Keratinocyte (primary cell): Measurements from ENCODE around the gene RALGPS1. TPM values are rescaled to one million over a fixed set of nuclear protein-coding genes. Genes with fewer than 3 reads are reported as not detected.

Experiments
- DNase-seq: peaks from one replicate; pipeline ENCODE4 v3.0.0-alpha.2; 2011; ENCODE audit warnings: low read depth, missing footprints, low spot score
- FAIRE-seq: peaks from 2 replicates; lab custom pipeline; 2011; peaks lifted over from hg19 to GRCh38; lab: Jason Lieb, UNC
- H2AFZ ChIP-seq: 2 replicates; pipeline ENCODE4 v1.6.0; 2012; ENCODE audit warnings: low read length, control low read depth, inconsistent platforms; ENCODE audit not compliant: control insufficient read depth
- H3K27ac ChIP-seq: 2 replicates; pipeline ENCODE4 v1.5.1; 2011; ENCODE audit warnings: low read length; ENCODE audit not compliant: control insufficient read depth, insufficient read depth
- H3K27me3 ChIP-seq: 3 replicates; pipeline ENCODE4 v1.6.0; 2011; ENCODE audit warnings: low read length; ENCODE audit not compliant: control insufficient read depth, insufficient read depth; ENCODE audit errors: extremely low read depth
- H3K36me3 ChIP-seq, 2 experiments: 2 replicates in 1 of 2; 3 replicates in 1 of 2; pipeline ENCODE4 v1.5.1; 2011; ENCODE audit warnings: low read length in 2 of 2, mild to moderate bottlenecking in 1 of 2; ENCODE audit not compliant: control insufficient read depth in 2 of 2, insufficient read depth in 2 of 2; ENCODE audit errors: extremely low read depth in 1 of 2
- H3K4me1 ChIP-seq: 3 replicates; pipeline ENCODE4 v1.5.1; 2011; ENCODE audit warnings: low read length; ENCODE audit not compliant: control insufficient read depth, insufficient read depth; ENCODE audit errors: extremely low read depth
- H3K4me2 ChIP-seq: 3 replicates; pipeline ENCODE4 v1.6.0; 2011; ENCODE audit warnings: low read depth, low read length; ENCODE audit not compliant: control insufficient read depth, insufficient read depth; ENCODE audit errors: extremely low read depth
- H3K4me3 ChIP-seq, 3 experiments: fragments of 200-600 bp in 1 of 3; sonication (generic) in 1 of 3; 2 replicates in 2 of 3; 3 replicates in 1 of 3; pipeline ENCODE4 v1.5.1; 2011 to 2016; ENCODE audit warnings: low read length in 3 of 3, mild to moderate bottlenecking in 3 of 3, control low read depth in 2 of 3, inconsistent platforms in 1 of 3, low read depth in 1 of 3, mixed read lengths in 1 of 3, mixed run types in 1 of 3, moderate library complexity in 1 of 3; ENCODE audit not compliant: control insufficient read depth in 2 of 3, insufficient read depth in 2 of 3; ENCODE audit errors: extremely low read depth in 1 of 3
- H3K79me2 ChIP-seq: 2 replicates; pipeline ENCODE4 v1.6.0; 2012; ENCODE audit warnings: low read length; ENCODE audit not compliant: control insufficient read depth, insufficient read depth
- H3K9ac ChIP-seq: 3 replicates; pipeline ENCODE4 v1.6.0; 2011; ENCODE audit warnings: low read length; ENCODE audit not compliant: control insufficient read depth, insufficient read depth; ENCODE audit errors: extremely low read depth
- H3K9me1 ChIP-seq: 3 replicates; pipeline ENCODE4 v1.6.0; 2011; ENCODE audit warnings: low read length; ENCODE audit not compliant: control insufficient read depth, insufficient read depth; ENCODE audit errors: extremely low read depth
- H3K9me3 ChIP-seq: 2 replicates; pipeline ENCODE4 v1.5.1; 2012; ENCODE audit warnings: low read depth, low read length; ENCODE audit not compliant: control insufficient read depth
- H4K20me1 ChIP-seq: 3 replicates; pipeline ENCODE4 v1.6.0; 2011; ENCODE audit warnings: low read length; ENCODE audit not compliant: control insufficient read depth, insufficient read depth; ENCODE audit errors: extremely low read depth
- CTCF ChIP-seq, 3 experiments: IDR thresholded peaks in 1 of 3; conservative IDR thresholded peaks in 1 of 3; optimal IDR thresholded peaks in 1 of 3; 2 replicates in 2 of 3; 3 replicates in 1 of 3; pipeline versions ENCODE3 to v1.5.1; 2011; ENCODE audit warnings: low read length in 3 of 3, mild to moderate bottlenecking in 3 of 3, moderate library complexity in 2 of 3, control low read depth in 1 of 3, inconsistent platforms in 1 of 3; ENCODE audit not compliant: insufficient read depth in 2 of 3; ENCODE audit errors: extremely low read depth in 1 of 3
- EZH2 ChIP-seq: IDR thresholded peaks from one replicate; pipeline ENCODE4 v1.6.1; 2012; ENCODE audit warnings: inconsistent platforms, mild to moderate bottlenecking, low read length, moderate library complexity
- dilution Hi-C: fragments of 300-500 bp; cut with MboI; formaldehyde crosslinking; loops from one replicate; pipeline ENCODE4 v1.7.0; 2020; ENCODE audit warnings: low sequenced_read_pairs; ENCODE audit not compliant: extremely low pct_ligation_motif_present
- polyA plus RNA-seq, 5 experiments: library from polyadenylated mRNA; depleted of rRNA in 3 of 5; stranded (reverse) in 3 of 5; stranded (forward) in 1 of 5; unstranded in 1 of 5; fragments of >200 nt; gene quantifications; 1 replicate in 1 of 5; 2 replicates in 3 of 5; 3 replicates in 1 of 5; pipeline versions ENCODE4 v1.2.1 to v1.2.3, GENCODE V29; 2011 to 2012; ENCODE audit warnings: missing spikeins in 2 of 5, low read depth in 1 of 5, low replicate concordance in 1 of 5

Gene RALGPS1
- polyA plus RNA-seq, 1 donor (not counting 4 experiments of a cell fraction or from before 2014, with no cell fraction given): 0.56 TPM

GRCh38 chr9:127029548-127029947, 115.0 kb downstream of the RALGPS1 start:
- H3K9me1 ChIP-seq: no peaks in the 10 kb centered on the region
- no peaks in the 10 kb centered on the region for H3K79me2 ChIP-seq
- peaks cover 7% of the 10 kb centered on the region for H3K4me1 ChIP-seq
- no peak overlapping the region for H2AFZ ChIP-seq
- H3K27me3 ChIP-seq: peaks cover 3% of the 10 kb centered on the region
- FAIRE-seq (no peak), DNase-seq (no peak)
- H3K9me3 ChIP-seq: no peaks in the 10 kb centered on the region
- no peak overlapping the region for H3K9ac ChIP-seq
- dilution Hi-C loops: no loop called here
- no peak overlapping the region for H3K27ac ChIP-seq
- TF ChIP-seq CTCF (optimal IDR thresholded peaks at IDR 0.05 in 1 of 3, IDR thresholded peaks at IDR 0.05 in 1 of 3, conservative IDR thresholded peaks at IDR 0.05 in 1 of 3; ENCODE audit: extremely low read depth in 1 of 3, insufficient read depth in 2 of 3, low read length in 3 of 3) (no peak), EZH2 (no peak)
- H3K4me2 ChIP-seq: no peak overlapping the region
- no peak overlapping the region for H3K4me3 ChIP-seq
- H4K20me1 ChIP-seq: no peaks in the 10 kb centered on the region
- H3K36me3 ChIP-seq: no peaks in the 10 kb centered on the region

GRCh38 chr9:127030814-127031740, 116.5 kb downstream of the RALGPS1 start:
- TF ChIP-seq CTCF (optimal IDR thresholded peaks at IDR 0.05 in 1 of 3, IDR thresholded peaks at IDR 0.05 in 1 of 3, conservative IDR thresholded peaks at IDR 0.05 in 1 of 3; ENCODE audit: extremely low read depth in 1 of 3, insufficient read depth in 2 of 3, low read length in 3 of 3): no peak
- TF ChIP-seq EZH2: no peak
- Histone ChIP-seq H3K4me3 (no peak overlapping the region), H3K9me3 (no peaks in the 10 kb centered on the region), H3K36me3 (no peaks in the 10 kb centered on the region), H4K20me1 (no peaks in the 10 kb centered on the region), H3K4me2 (no peak overlapping the region), H3K27ac (no peak overlapping the region), H2AFZ (no peak overlapping the region), H3K27me3 (peaks cover 3% of the 10 kb centered on the region), H3K9ac (no peak overlapping the region), H3K4me1 (peaks cover 7% of the 10 kb centered on the region), H3K9me1 (no peaks in the 10 kb centered on the region), H3K79me2 (no peaks in the 10 kb centered on the region)
- FAIRE-seq (no peak), DNase-seq (no peak)
- dilution Hi-C loops: no loop called here
